Upper lobe of left lung (tissue), 6 donors: ENCODE data around the gene SRD5A1. TPM values are rescaled to one million over a fixed set of nuclear protein-coding genes. Genes with fewer than 3 reads are reported as not detected.
A peak's percentile ranks its signal among the peaks of the same experiment; 100 is the strongest.

Experiments used
- ATAC-seq, 2 donors: fragments of 200-7000 bp; cut with Tn5 transposase; one replicate each; pipeline ENCODE4 v1.9.1; 2022; ENCODE audit warnings: mild to moderate bottlenecking in 2 of 2, moderate library complexity in 2 of 2; ENCODE audit not compliant: low FRiP score in 2 of 2
- DNase-seq, 2 donors: peaks; one replicate each; pipeline ENCODE4 v3.0.0-alpha.2; 2019 to 2020
- H3K27ac ChIP-seq, 4 donors: fragments of 200-600 bp; sonication (generic); one replicate each; pipeline ENCODE4 v1.5.1; 2016 to 2019
- H3K27me3 ChIP-seq, 4 donors: fragments of 200-600 bp; sonication (generic); one replicate each; pipeline ENCODE4 v1.5.1; 2017 to 2019
- H3K36me3 ChIP-seq, 4 donors: fragments of 200-600 bp; sonication (generic); one replicate each; pipeline ENCODE4 v1.5.1; 2016 to 2019
- H3K4me1 ChIP-seq, 4 donors: fragments of 200-600 bp; sonication (generic); one replicate each; pipeline ENCODE4 v1.5.1; 2018 to 2019
- H3K4me3 ChIP-seq, 4 donors: fragments of 200-600 bp; sonication (generic); one replicate each; pipeline ENCODE4 v1.5.1; 2017 to 2019; ENCODE audit warnings: mild to moderate bottlenecking in 2 of 4, moderate library complexity in 1 of 4
- H3K9me3 ChIP-seq, 4 donors: fragments of 200-600 bp; sonication (generic); one replicate each; pipeline ENCODE4 v1.5.1; 2018 to 2019
- EP300 ChIP-seq, 4 donors: sonication (generic); formaldehyde crosslinking; IDR thresholded peaks; one replicate each; pipeline ENCODE4 v1.5.1; 2017; ENCODE audit warnings: antibody characterized with exemption in 4 of 4, control low read depth in 2 of 4
- POLR2A ChIP-seq, 4 donors: fragments of 450-650 bp; IDR thresholded peaks; one replicate each; pipeline ENCODE4 v1.5.1; 2016 to 2017; ENCODE audit warnings: antibody characterized with exemption in 4 of 4, mild to moderate bottlenecking in 2 of 4
- POLR2AphosphoS5 ChIP-seq, 2 donors: sonication (generic); formaldehyde crosslinking; IDR thresholded peaks; one replicate each; pipeline ENCODE4 v1.5.1; 2017; ENCODE audit warnings: antibody characterized with exemption in 2 of 2
- WGBS, 2 donors: methylation state at CpG; one replicate each; pipeline ENCODE4 v1.1.5; 2017 to 2018; 5-methylcytosine and 5-hydroxymethylcytosine counted together
- total RNA-seq, 6 donors: library from RNA; depleted of rRNA in 4 of 6; stranded (reverse); fragments of >200 nt in 4 of 6; gene quantifications; one replicate each; pipeline versions ENCODE4 v1.1.0 to v1.2.1, GENCODE V29; 2016 to 2021
- TF ChIP-seq, protein P1 (sequence below), 6 experiments: fragments of 450-650 bp in 4 of 6; fragments of 200-600 bp in 2 of 6; sonication (generic) in 2 of 6; IDR thresholded peaks; one replicate each; pipeline ENCODE4 v1.5.1; 2016 to 2019; ENCODE audit warnings: antibody characterized with exemption in 6 of 6
- donor health status: DM: no; HTN: no; CAD: no; lungs with moderate emphysema.
- donor health status: DM: no; HTN: yes; CAD: no; lungs with severe emphysema.

Gene SRD5A1
- total RNA-seq, 6 donors from 2014 or later, result 3.1 to 10.8 (median 8.8) TPM

DNA sequence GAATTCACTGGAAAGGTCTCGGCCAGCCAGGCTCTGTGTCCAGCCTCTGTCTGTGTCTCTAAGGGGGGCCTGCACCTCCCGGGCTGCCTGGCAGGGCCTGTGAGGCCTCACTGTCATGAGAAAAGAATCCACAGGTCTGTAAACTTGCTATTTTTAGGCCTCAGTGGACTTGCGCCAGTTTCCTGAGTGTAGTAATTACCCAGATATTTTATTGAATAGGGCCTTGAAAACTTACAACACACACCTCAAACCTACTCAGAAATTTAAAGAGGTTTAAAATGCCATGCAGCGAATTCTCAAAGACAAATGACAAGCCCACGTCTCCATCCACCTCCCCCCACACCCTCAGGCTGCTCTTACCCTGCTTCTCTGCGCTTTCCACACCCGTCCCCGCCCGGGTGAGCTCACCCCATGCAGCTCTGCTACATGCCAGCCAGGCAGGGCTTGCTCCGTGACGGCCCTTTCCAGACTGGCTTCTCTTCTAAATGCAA lies 71.2 kb downstream of the SRD5A1 start:
- Histone ChIP-seq H3K9me3 (no peaks in the 10 kb centered on the region), H3K4me1 (peaks cover 11 to 19% (median 13%) of the 10 kb centered on the region in 4 donors), H3K27ac (peak overlapping the region; percentile 62 to 87 (median 69)), H3K4me3 (no peak overlapping the region), H3K36me3 (no peaks in the 10 kb centered on the region), H3K27me3 (no peaks in the 10 kb centered on the region)
- TF ChIP-seq POLR2A (IDR thresholded peaks at IDR 0.05) (no peak), EP300 (IDR thresholded peaks at IDR 0.05) (no peak), POLR2AphosphoS5 (IDR thresholded peaks at IDR 0.05) (no peak)
- TF ChIP-seq, protein P1, sequence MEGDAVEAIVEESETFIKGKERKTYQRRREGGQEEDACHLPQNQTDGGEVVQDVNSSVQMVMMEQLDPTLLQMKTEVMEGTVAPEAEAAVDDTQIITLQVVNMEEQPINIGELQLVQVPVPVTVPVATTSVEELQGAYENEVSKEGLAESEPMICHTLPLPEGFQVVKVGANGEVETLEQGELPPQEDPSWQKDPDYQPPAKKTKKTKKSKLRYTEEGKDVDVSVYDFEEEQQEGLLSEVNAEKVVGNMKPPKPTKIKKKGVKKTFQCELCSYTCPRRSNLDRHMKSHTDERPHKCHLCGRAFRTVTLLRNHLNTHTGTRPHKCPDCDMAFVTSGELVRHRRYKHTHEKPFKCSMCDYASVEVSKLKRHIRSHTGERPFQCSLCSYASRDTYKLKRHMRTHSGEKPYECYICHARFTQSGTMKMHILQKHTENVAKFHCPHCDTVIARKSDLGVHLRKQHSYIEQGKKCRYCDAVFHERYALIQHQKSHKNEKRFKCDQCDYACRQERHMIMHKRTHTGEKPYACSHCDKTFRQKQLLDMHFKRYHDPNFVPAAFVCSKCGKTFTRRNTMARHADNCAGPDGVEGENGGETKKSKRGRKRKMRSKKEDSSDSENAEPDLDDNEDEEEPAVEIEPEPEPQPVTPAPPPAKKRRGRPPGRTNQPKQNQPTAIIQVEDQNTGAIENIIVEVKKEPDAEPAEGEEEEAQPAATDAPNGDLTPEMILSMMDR (IDR thresholded peaks at IDR 0.05), result no peak
- WGBS, 2 donors, result 32 to 47% methylated on average over 11 of the region's 11 CpGs
- ATAC-seq (peak; percentile 76 to 90), DNase-seq (peak; percentile 46 to 74)

- TF ChIP-seq, protein P1 (IDR thresholded peaks at IDR 0.05), result no peak
- TF ChIP-seq POLR2A (IDR thresholded peaks at IDR 0.05) (no peak), POLR2AphosphoS5 (IDR thresholded peaks at IDR 0.05) (no peak), EP300 (IDR thresholded peaks at IDR 0.05) (no peak)
- DNase-seq (no peak), ATAC-seq (no peak)
- H3K27ac ChIP-seq, result peak overlapping the region; percentile 62 to 87 (median 69)
- H3K36me3 ChIP-seq, result no peaks in the 10 kb centered on the region
- H3K4me3 ChIP-seq, result no peak overlapping the region
- H3K4me1 ChIP-seq, result peaks cover 11 to 19% (median 13%) of the 10 kb centered on the region in 4 donors
- no peaks in the 10 kb centered on the region for H3K27me3 ChIP-seq
- no peaks in the 10 kb centered on the region for H3K9me3 ChIP-seq
- WGBS, 2 donors, result 62 to 75% methylated on average over 6 of the region's 6 CpGs
These were observed 71.8 kb downstream of the SRD5A1 start for GRCh38 chr5:6705088-6705487.

DNA sequence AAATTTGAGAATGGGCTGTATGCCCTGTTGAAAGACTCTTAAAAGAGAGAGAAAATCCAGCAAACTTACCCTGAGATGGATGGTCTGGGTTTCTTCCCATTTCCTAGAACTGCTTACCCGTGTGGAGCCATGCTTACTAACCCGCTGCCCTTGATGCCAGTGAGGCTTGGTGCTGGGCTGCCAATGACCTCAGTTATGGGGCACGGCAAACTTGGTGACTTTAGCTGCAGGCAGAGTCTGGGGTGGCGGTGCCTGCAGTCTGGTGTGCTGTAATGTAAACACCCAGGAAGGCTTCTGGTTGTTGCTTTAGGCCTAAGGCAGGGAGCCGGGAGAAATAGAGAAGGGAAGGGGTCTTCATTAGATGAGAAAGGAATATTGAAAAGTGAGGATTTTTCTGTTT lies 72.7 kb downstream of the SRD5A1 start:
- H3K4me1 ChIP-seq, result peaks cover 11 to 19% (median 13%) of the 10 kb centered on the region in 4 donors
- no peak for DNase-seq
- no peaks in the 10 kb centered on the region for H3K9me3 ChIP-seq
- no peak overlapping the region for H3K4me3 ChIP-seq
- no peaks in the 10 kb centered on the region for H3K27me3 ChIP-seq
- 91 to 92% methylated on average over 5 of the region's 5 CpGs for WGBS, 2 donors
- no peak for TF ChIP-seq POLR2A (IDR thresholded peaks at IDR 0.05)
- TF ChIP-seq POLR2AphosphoS5 (IDR thresholded peaks at IDR 0.05), result no peak
- no peak for TF ChIP-seq EP300 (IDR thresholded peaks at IDR 0.05)
- TF ChIP-seq, protein P1 (IDR thresholded peaks at IDR 0.05), result no peak
- no peaks in the 10 kb centered on the region for H3K36me3 ChIP-seq
- no peak for ATAC-seq
- H3K27ac ChIP-seq, result no peak overlapping the region

GRCh38 chr5:6707852-6708251 lies 74.6 kb downstream of the SRD5A1 start:
- Histone ChIP-seq H3K27ac (no peak overlapping the region), H3K36me3 (no peaks in the 10 kb centered on the region), H3K27me3 (no peaks in the 10 kb centered on the region), H3K4me3 (no peak overlapping the region), H3K4me1 (peaks cover 18 to 28% (median 20%) of the 10 kb centered on the region in 4 donors), H3K9me3 (no peaks in the 10 kb centered on the region)
- no peak for ATAC-seq
- 68 to 69% methylated on average over 6 of the region's 6 CpGs for WGBS, 2 donors
- TF ChIP-seq, protein P1 (IDR thresholded peaks at IDR 0.05), result no peak
- TF ChIP-seq POLR2AphosphoS5 (IDR thresholded peaks at IDR 0.05), result no peak
- TF ChIP-seq POLR2A (IDR thresholded peaks at IDR 0.05), result no peak
- TF ChIP-seq EP300 (IDR thresholded peaks at IDR 0.05), result no peak
- DNase-seq, result no peak

GRCh38 chr5:6708814-6709213 lies 75.6 kb downstream of the SRD5A1 start:
- ATAC-seq, result no peak
- H3K27ac ChIP-seq, result no peak overlapping the region

More at GRCh38 chr5:6708814-6709213, 75.6 kb downstream of the SRD5A1 start:
- no peaks in the 10 kb centered on the region for H3K9me3 ChIP-seq
- no peaks in the 10 kb centered on the region for H3K36me3 ChIP-seq
- no peak for DNase-seq
- peaks cover 17 to 24% (median 20%) of the 10 kb centered on the region in 4 donors for H3K4me1 ChIP-seq
- WGBS, 2 donors, result 55 to 56% methylated on average over 1 of the region's 1 CpG
- TF ChIP-seq POLR2AphosphoS5 (IDR thresholded peaks at IDR 0.05), result no peak
- no peak for TF ChIP-seq POLR2A (IDR thresholded peaks at IDR 0.05)
- TF ChIP-seq, protein P1 (IDR thresholded peaks at IDR 0.05), result no peak
- TF ChIP-seq EP300 (IDR thresholded peaks at IDR 0.05), result no peak
- no peaks in the 10 kb centered on the region for H3K27me3 ChIP-seq
- H3K4me3 ChIP-seq, result no peak overlapping the region
